ENCODE results near the gene MYH14. TPM values are rescaled to one million over a fixed set of nuclear protein-coding genes. Genes with fewer than 3 reads are reported as not detected.

MYH14 gene
- total and polyA plus RNA-seq, 9 of the 15 experiments (the other 6 are each of a cell fraction or from before 2014, with no cell fraction given) = 0.04 to 0.86 (median 0.19) TPM; not detected in 2

DNA sequence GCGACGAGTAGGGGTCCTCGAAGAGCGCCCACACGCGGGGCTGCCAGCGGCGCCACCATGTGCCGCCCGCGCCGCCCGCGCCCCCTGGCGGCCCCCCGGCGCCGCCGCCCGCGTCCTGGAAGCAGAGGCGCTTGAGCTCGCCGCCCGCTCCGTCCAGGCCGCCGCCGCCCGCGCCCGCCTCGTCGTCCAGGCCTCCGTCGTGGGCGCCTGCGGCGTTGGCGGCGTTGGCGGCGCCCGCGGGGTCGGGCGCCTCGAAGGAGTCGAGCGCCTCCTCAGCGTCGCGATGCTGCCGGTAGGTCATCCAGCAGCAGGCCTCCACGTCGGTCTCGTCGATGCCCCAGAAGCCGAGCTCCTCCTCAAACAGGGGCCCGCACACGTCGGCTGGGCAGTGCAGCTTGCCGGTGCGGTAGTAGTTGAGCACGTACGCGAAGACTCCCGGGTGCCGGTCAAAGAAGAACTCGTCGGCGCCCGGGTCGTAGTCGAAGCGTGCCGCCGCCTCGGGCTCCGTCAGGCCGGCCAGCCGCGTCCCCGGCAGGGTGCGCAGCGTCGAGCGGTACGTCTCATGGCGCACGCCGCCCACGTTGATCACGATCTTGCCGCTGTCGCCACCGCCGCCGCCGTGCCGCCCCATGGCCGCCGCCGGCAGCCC lies 124.9 kb downstream of the MYH14 start (continued):
- TF ChIP-seq MGA (IDR thresholded peaks at IDR 0.05) (peak; percentile 62), HNRNPK (IDR thresholded peaks at IDR 0.05; ENCODE audit: low read depth, low read length, poor library complexity, severe bottlenecking) (no peak), ZNF436 (CRISPR knock-in tag; IDR thresholded peaks at IDR 0.05) (no peak), TARDBP (IDR thresholded peaks at IDR 0.05) (no peak), MTA3 (IDR thresholded peaks at IDR 0.05; ENCODE audit: borderline replicate concordance) (peak; percentile 49; the same call in 1 of the 2 replicates), ZEB2 (IDR thresholded peaks at IDR 0.05) (no peak), ZNF445 (CRISPR knock-in tag; IDR thresholded peaks at IDR 0.05; ENCODE audit: low read depth) (no peak), BRD9 (IDR thresholded peaks at IDR 0.05; ENCODE audit: low read depth, partially characterized antibody) (no peak), CXXC5 (CRISPR knock-in tag; IDR thresholded peaks at IDR 0.05) (peak; percentile 69), PHF20 (IDR thresholded peaks at IDR 0.05; ENCODE audit: partially characterized antibody) (no peak), FOXP1 (CRISPR knock-in tag; IDR thresholded peaks at IDR 0.05) (no peak)
- TF ChIP-seq, protein P1, sequence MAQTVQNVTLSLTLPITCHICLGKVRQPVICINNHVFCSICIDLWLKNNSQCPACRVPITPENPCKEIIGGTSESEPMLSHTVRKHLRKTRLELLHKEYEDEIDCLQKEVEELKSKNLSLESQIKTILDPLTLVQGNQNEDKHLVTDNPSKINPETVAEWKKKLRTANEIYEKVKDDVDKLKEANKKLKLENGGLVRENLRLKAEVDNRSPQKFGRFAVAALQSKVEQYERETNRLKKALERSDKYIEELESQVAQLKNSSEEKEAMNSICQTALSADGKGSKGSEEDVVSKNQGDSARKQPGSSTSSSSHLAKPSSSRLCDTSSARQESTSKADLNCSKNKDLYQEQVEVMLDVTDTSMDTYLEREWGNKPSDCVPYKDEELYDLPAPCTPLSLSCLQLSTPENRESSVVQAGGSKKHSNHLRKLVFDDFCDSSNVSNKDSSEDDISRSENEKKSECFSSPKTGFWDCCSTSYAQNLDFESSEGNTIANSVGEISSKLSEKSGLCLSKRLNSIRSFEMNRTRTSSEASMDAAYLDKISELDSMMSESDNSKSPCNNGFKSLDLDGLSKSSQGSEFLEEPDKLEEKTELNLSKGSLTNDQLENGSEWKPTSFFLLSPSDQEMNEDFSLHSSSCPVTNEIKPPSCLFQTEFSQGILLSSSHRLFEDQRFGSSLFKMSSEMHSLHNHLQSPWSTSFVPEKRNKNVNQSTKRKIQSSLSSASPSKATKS (CRISPR knock-in tag; IDR thresholded peaks at IDR 0.05) = no peak
- TF ChIP-seq, protein P2, sequence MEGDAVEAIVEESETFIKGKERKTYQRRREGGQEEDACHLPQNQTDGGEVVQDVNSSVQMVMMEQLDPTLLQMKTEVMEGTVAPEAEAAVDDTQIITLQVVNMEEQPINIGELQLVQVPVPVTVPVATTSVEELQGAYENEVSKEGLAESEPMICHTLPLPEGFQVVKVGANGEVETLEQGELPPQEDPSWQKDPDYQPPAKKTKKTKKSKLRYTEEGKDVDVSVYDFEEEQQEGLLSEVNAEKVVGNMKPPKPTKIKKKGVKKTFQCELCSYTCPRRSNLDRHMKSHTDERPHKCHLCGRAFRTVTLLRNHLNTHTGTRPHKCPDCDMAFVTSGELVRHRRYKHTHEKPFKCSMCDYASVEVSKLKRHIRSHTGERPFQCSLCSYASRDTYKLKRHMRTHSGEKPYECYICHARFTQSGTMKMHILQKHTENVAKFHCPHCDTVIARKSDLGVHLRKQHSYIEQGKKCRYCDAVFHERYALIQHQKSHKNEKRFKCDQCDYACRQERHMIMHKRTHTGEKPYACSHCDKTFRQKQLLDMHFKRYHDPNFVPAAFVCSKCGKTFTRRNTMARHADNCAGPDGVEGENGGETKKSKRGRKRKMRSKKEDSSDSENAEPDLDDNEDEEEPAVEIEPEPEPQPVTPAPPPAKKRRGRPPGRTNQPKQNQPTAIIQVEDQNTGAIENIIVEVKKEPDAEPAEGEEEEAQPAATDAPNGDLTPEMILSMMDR (IDR thresholded peaks at IDR 0.05 in 2 of 3, conservative IDR thresholded peaks at IDR 0.05 in 1 of 3; ENCODE audit: insufficient read depth in 2 of 3, low read depth in 1 of 3, low read length in 3 of 3) = peak in 2 of 3 experiments; percentile 44 to 57; a peak in 3 of 6 replicates

Measured in K562 (cell line).